Liver (tissue), 9 donors: ENCODE data around the gene PTPRC. TPM values are rescaled to one million over a fixed set of nuclear protein-coding genes. Genes with fewer than 3 reads are reported as not detected.

Source experiments
- DNase-seq: peaks from one replicate; pipeline ENCODE4 v3.0.0-alpha.2; 2017; ENCODE audit warnings: low spot score
- H3K27ac ChIP-seq, 2 donors: one replicate each; pipeline ENCODE4 v1.7.0; 2013; ENCODE audit warnings: inconsistent platforms in 2 of 2, low read length in 2 of 2, control low read depth in 1 of 2, low read depth in 1 of 2, mild to moderate bottlenecking in 1 of 2
- H3K27me3 ChIP-seq, 4 donors: one replicate each; pipeline versions ENCODE4 v1.6.1 to v1.7.0; 2013; ENCODE audit warnings: low read length in 3 of 4, inconsistent platforms in 1 of 4, mild to moderate bottlenecking in 1 of 4, moderate library complexity in 1 of 4; ENCODE audit not compliant: control insufficient read depth in 4 of 4, insufficient read depth in 4 of 4
- H3K36me3 ChIP-seq, 4 donors: one replicate each; pipeline versions ENCODE4 v1.6.1 to v1.7.0; 2013; ENCODE audit warnings: low read length in 3 of 4, mild to moderate bottlenecking in 3 of 4, low read depth in 1 of 4, moderate library complexity in 1 of 4; ENCODE audit not compliant: control insufficient read depth in 4 of 4, insufficient read depth in 3 of 4
- H3K4me1 ChIP-seq, 4 donors: one replicate each; pipeline versions ENCODE4 v1.6.1 to v1.7.0; 2013; ENCODE audit warnings: low read length in 3 of 4, mild to moderate bottlenecking in 3 of 4, moderate library complexity in 1 of 4; ENCODE audit not compliant: control insufficient read depth in 4 of 4, insufficient read depth in 4 of 4
- H3K4me3 ChIP-seq, 3 donors: one replicate each; pipeline versions ENCODE4 v1.6.1 to v1.7.0; 2013; ENCODE audit warnings: low read length in 3 of 3, control low read depth in 1 of 3, low read depth in 1 of 3, mild to moderate bottlenecking in 1 of 3
- H3K9ac ChIP-seq, 2 donors: one replicate each; pipeline ENCODE4 v1.7.0; 2013; ENCODE audit warnings: low read length in 2 of 2, mild to moderate bottlenecking in 2 of 2, moderate library complexity in 2 of 2, control low read depth in 1 of 2, low read depth in 1 of 2
- H3K9me3 ChIP-seq, 4 donors: one replicate each; pipeline versions ENCODE4 v1.6.1 to v1.7.0; 2013; ENCODE audit warnings: low read length in 3 of 4; ENCODE audit not compliant: control insufficient read depth in 4 of 4
- ATF3 ChIP-seq: IDR thresholded peaks from 2 replicates; pipeline ENCODE4 v1.6.1; 2016; ENCODE audit warnings: antibody characterized with exemption
- EGR1 ChIP-seq, 2 donors: IDR thresholded peaks; 2 replicates each; pipeline ENCODE4 v1.6.1; 2016 to 2018; ENCODE audit warnings: antibody characterized with exemption in 2 of 2, low read depth in 2 of 2
- FOXA1 ChIP-seq: IDR thresholded peaks from 2 replicates; pipeline ENCODE4 v1.6.1; 2016; ENCODE audit warnings: antibody characterized with exemption
- FOXA2 ChIP-seq: IDR thresholded peaks from 2 replicates; pipeline ENCODE4 v1.6.1; 2016; ENCODE audit warnings: antibody characterized with exemption
- GABPA ChIP-seq, 2 donors: IDR thresholded peaks in 1 of 2; conservative IDR thresholded peaks in 1 of 2; 2 replicates each; pipeline ENCODE4 v1.6.1; 2016; ENCODE audit warnings: antibody characterized with exemption in 2 of 2, mild to moderate bottlenecking in 1 of 2, moderate library complexity in 1 of 2
- HNF4A ChIP-seq, 2 donors: conservative IDR thresholded peaks; 2 replicates each; pipeline ENCODE4 v1.6.1; 2016; ENCODE audit warnings: antibody characterized with exemption in 2 of 2, mild to moderate bottlenecking in 2 of 2
- HNF4G ChIP-seq: IDR thresholded peaks from 2 replicates; pipeline ENCODE4 v1.6.1; 2016; ENCODE audit warnings: antibody characterized with exemption
- JUND ChIP-seq, 2 donors: IDR thresholded peaks; 2 replicates each; pipeline ENCODE4 v1.6.1; 2016; ENCODE audit warnings: antibody characterized with exemption in 2 of 2
- NR2F2 ChIP-seq: IDR thresholded peaks from 2 replicates; pipeline ENCODE4 v1.6.1; 2016; ENCODE audit warnings: antibody characterized with exemption
- RAD21 ChIP-seq, 2 donors: IDR thresholded peaks; 2 replicates each; pipeline ENCODE4 v1.6.1; 2016; ENCODE audit warnings: antibody characterized with exemption in 2 of 2, mild to moderate bottlenecking in 2 of 2
- RXRA ChIP-seq, 2 donors: IDR thresholded peaks; 2 replicates each; pipeline ENCODE4 v1.6.1; 2017 to 2018; ENCODE audit warnings: antibody characterized with exemption in 2 of 2, mild to moderate bottlenecking in 1 of 2
- TAF1 ChIP-seq: conservative IDR thresholded peaks from 2 replicates; pipeline ENCODE4 v1.6.1; 2016; ENCODE audit warnings: antibody characterized with exemption, mild to moderate bottlenecking
- YY1 ChIP-seq: IDR thresholded peaks from 2 replicates; pipeline ENCODE4 v1.6.1; 2016; ENCODE audit warnings: antibody characterized with exemption, mild to moderate bottlenecking
- ZBTB33 ChIP-seq: IDR thresholded peaks from 2 replicates; pipeline ENCODE4 v1.6.1; 2016; ENCODE audit warnings: antibody characterized with exemption
- WGBS: extraction: QIAGEN DNeasy Blood & Tissue Kit; methylation state at CpG from one replicate; pipeline ENCODE4 v1.1.7; 2013; 5-methylcytosine and 5-hydroxymethylcytosine counted together
- polyA plus RNA-seq, 2 donors: library from polyadenylated mRNA; stranded (reverse) in 1 of 2; unstranded in 1 of 2; fragments of 200-250 nt in 1 of 2; fragments of >200 nt in 1 of 2; fragmentation: Nextera tagmentation in 1 of 2; extraction: Ambion mirVana in 1 of 2; gene quantifications; one replicate each; pipeline versions ENCODE4 v1.2.1 to v1.2.3, GENCODE V29; 2013 to 2015
- total RNA-seq, 2 donors: library from RNA; depleted of rRNA; stranded (reverse); fragments of >200 nt; gene quantifications; one replicate each; pipeline ENCODE4 v1.2.3, GENCODE V29; 2014
- TF ChIP-seq, protein P1 (sequence below): fragments of 150-350 bp; IDR thresholded peaks from 2 replicates; pipeline ENCODE4 v1.5.1; 2017; ENCODE audit warnings: improper control_type of control experiment, low read depth, low read length; ENCODE audit not compliant: missing input control
- TF ChIP-seq, protein P2 (sequence below): IDR thresholded peaks from 2 replicates; pipeline ENCODE4 v1.6.1; 2016; ENCODE audit warnings: antibody characterized with exemption
- TF ChIP-seq, protein P3 (sequence below): IDR thresholded peaks from 2 replicates; pipeline ENCODE4 v1.6.1; 2016; ENCODE audit warnings: antibody characterized with exemption, mild to moderate bottlenecking
- donor health status: healthy.
- donor health status: healthy.
- donor health status: healthy.
- donor health status: healthy.
- donor health status: healthy.

Gene PTPRC
- total and polyA plus RNA-seq, 4 donors, result 5.8 to 34.1 (median 16.2) TPM

DNA sequence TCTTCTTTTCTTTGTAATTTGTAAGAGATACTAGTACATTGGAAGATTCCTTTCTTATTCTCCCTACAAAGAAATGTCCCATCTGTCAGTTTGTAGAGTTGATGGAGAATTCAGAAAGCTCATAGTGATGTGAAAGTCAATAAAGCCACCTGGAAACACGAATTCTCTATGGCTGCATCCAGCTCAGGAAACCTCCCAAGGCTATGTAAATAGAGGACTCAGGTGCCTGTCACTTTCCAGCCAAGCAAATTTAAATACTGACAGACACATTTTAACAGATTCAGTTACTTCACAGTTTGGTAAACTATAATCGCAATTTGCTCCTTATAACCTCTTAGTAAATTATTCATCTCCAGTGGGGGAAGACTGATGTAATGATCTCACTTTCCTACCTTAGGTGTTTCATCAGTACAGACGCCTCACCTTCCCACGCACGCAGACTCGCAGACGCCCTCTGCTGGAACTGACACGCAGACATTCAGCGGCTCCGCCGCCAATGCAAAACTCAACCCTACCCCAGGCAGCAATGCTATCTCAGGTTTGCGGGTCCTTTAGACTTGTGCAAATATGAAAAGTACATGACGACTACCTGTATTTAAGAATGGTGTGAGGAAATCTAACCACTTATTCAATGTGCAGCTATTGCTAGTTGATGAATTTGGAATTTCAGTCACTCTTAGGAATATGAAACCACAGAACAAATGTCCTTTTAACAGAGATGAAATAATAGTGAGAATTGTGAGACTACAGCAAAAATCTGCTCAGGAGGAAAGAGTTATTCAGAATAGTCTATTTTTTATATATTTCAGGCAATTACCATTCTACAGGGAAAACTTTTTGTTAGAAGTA is 60.6 kb downstream of the PTPRC start:
- peak; percentile 55 for DNase-seq
- no peaks in the 10 kb centered on the region for H3K36me3 ChIP-seq
- peaks cover 0 to 4% (median 0%) of the 10 kb centered on the region in 4 donors for H3K27me3 ChIP-seq
- WGBS, result 13% methylated on average over 13 of the region's 13 CpGs
- no peak overlapping the region for H3K27ac ChIP-seq
- H3K9ac ChIP-seq, result no peak overlapping the region
- peaks cover 0 to 6% (median 0%) of the 10 kb centered on the region in 4 donors for H3K4me1 ChIP-seq
- H3K9me3 ChIP-seq, result no peaks in the 10 kb centered on the region
- no peak for TF ChIP-seq YY1
- TF ChIP-seq, protein P1, sequence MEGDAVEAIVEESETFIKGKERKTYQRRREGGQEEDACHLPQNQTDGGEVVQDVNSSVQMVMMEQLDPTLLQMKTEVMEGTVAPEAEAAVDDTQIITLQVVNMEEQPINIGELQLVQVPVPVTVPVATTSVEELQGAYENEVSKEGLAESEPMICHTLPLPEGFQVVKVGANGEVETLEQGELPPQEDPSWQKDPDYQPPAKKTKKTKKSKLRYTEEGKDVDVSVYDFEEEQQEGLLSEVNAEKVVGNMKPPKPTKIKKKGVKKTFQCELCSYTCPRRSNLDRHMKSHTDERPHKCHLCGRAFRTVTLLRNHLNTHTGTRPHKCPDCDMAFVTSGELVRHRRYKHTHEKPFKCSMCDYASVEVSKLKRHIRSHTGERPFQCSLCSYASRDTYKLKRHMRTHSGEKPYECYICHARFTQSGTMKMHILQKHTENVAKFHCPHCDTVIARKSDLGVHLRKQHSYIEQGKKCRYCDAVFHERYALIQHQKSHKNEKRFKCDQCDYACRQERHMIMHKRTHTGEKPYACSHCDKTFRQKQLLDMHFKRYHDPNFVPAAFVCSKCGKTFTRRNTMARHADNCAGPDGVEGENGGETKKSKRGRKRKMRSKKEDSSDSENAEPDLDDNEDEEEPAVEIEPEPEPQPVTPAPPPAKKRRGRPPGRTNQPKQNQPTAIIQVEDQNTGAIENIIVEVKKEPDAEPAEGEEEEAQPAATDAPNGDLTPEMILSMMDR, result peak; percentile 57
- peak; percentile 65 to 79 for TF ChIP-seq RAD21 (IDR thresholded peaks at IDR 0.05)
- peak; percentile 51 for TF ChIP-seq FOXA2
- no peak overlapping the region for H3K4me3 ChIP-seq

DNA sequence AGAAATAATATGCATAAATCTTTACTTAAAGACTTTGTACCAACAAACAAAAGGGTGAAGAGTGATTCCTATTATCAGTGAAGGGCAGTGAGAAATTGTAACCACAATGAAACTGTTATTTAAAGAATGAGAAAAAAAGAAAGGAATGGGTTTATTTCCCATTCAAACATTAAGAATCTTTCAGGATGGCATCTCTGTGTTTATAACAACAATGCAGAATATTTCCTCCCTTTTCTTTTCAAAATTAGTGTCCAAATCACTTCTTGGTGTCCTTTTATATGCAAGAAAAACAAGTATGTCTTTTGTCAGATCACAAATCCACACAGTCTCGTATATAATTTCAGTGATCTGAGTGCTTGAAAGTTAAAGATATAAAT is 61.2 kb downstream of the PTPRC start:
- Histone ChIP-seq H3K36me3 (no peaks in the 10 kb centered on the region), H3K9ac (no peak overlapping the region)
- 64% methylated on average over 1 of the region's 1 CpG for WGBS

More for the DNA sequence above, 61.2 kb downstream of the PTPRC start:
- DNase-seq, result no peak
- Histone ChIP-seq H3K27ac (no peak overlapping the region), H3K4me3 (no peak overlapping the region), H3K4me1 (peaks cover 0 to 6% (median 0%) of the 10 kb centered on the region in 4 donors), H3K9me3 (no peaks in the 10 kb centered on the region), H3K27me3 (peaks cover 0 to 4% (median 0%) of the 10 kb centered on the region in 4 donors)
- TF ChIP-seq, protein P2, sequence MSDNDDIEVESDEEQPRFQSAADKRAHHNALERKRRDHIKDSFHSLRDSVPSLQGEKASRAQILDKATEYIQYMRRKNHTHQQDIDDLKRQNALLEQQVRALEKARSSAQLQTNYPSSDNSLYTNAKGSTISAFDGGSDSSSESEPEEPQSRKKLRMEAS, result no peak
- TF ChIP-seq, protein P3, sequence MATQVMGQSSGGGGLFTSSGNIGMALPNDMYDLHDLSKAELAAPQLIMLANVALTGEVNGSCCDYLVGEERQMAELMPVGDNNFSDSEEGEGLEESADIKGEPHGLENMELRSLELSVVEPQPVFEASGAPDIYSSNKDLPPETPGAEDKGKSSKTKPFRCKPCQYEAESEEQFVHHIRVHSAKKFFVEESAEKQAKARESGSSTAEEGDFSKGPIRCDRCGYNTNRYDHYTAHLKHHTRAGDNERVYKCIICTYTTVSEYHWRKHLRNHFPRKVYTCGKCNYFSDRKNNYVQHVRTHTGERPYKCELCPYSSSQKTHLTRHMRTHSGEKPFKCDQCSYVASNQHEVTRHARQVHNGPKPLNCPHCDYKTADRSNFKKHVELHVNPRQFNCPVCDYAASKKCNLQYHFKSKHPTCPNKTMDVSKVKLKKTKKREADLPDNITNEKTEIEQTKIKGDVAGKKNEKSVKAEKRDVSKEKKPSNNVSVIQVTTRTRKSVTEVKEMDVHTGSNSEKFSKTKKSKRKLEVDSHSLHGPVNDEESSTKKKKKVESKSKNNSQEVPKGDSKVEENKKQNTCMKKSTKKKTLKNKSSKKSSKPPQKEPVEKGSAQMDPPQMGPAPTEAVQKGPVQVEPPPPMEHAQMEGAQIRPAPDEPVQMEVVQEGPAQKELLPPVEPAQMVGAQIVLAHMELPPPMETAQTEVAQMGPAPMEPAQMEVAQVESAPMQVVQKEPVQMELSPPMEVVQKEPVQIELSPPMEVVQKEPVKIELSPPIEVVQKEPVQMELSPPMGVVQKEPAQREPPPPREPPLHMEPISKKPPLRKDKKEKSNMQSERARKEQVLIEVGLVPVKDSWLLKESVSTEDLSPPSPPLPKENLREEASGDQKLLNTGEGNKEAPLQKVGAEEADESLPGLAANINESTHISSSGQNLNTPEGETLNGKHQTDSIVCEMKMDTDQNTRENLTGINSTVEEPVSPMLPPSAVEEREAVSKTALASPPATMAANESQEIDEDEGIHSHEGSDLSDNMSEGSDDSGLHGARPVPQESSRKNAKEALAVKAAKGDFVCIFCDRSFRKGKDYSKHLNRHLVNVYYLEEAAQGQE, result no peak
- TF ChIP-seq TAF1 (no peak), HNF4G (no peak), ATF3 (no peak), RAD21 (IDR thresholded peaks at IDR 0.05) (no peak), YY1 (no peak), NR2F2 (no peak), RXRA (IDR thresholded peaks at IDR 0.05) (no peak), JUND (IDR thresholded peaks at IDR 0.05) (no peak), FOXA1 (no peak), HNF4A (conservative IDR thresholded peaks at IDR 0.05) (no peak), FOXA2 (no peak), GABPA (IDR thresholded peaks at IDR 0.05 in 1 of 2, conservative IDR thresholded peaks at IDR 0.05 in 1 of 2) (no peak), ZBTB33 (no peak), EGR1 (IDR thresholded peaks at IDR 0.05; ENCODE audit: low read depth in 2 of 2) (no peak)
- TF ChIP-seq, protein P1, result no peak
